ENCODE data around the gene AVPR1A. TPM values are rescaled to one million over a fixed set of nuclear protein-coding genes. Genes with fewer than 3 reads are reported as not detected.

Gene AVPR1A
- total RNA-seq, 3 donors from 2014 or later, result 7.5 to 50.4 (median 14.7) TPM

DNA sequence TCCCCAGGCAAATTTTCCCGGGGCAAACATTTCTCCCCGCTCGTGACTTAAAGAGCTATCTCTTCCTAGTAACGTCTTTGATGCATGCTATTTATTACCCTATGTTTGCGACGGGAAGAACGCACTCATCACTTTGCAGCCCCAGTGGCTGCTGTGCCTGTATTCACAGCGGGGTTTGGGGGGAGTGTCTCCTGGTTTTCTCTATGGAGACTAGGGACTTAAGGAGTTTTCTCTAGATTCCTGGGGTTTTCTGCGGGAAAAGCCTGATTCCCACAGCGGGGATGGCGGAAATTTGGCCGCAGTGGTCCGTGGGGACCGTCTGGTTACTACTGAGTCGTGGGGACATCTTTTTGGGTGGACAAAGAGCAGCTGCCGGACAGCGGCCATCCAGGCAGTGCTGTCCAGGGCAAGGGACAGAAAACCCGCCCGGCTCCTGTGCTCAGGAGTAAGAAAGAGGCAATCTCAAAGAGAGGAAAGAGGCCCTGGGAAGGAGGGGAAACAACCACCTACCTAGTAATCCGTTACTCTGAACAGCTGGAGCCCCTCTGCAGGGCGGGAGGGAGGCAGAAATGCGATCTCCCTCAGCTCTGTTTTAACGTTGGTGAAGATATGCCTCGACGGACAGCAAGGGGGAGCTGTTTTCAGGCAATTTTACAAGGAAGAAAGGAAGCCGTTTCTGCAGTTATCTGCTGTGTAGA lies 771 bp upstream of the AVPR1A start:
- no peak overlapping the region for H3K27ac ChIP-seq
- H3K27me3 ChIP-seq, result peaks cover 3 to 54% of the 10 kb centered on the region in 2 donors
- H3K4me3 ChIP-seq, result peak overlapping the region; percentile 48 to 70 (median 53)
- intact Hi-C loops (cut with DNase I; ENCODE audit: low total_unique reads), result no loop called here
- no peak for DNase-seq (ENCODE audit: low spot score in 2 of 2)
- TF ChIP-seq, protein P1, sequence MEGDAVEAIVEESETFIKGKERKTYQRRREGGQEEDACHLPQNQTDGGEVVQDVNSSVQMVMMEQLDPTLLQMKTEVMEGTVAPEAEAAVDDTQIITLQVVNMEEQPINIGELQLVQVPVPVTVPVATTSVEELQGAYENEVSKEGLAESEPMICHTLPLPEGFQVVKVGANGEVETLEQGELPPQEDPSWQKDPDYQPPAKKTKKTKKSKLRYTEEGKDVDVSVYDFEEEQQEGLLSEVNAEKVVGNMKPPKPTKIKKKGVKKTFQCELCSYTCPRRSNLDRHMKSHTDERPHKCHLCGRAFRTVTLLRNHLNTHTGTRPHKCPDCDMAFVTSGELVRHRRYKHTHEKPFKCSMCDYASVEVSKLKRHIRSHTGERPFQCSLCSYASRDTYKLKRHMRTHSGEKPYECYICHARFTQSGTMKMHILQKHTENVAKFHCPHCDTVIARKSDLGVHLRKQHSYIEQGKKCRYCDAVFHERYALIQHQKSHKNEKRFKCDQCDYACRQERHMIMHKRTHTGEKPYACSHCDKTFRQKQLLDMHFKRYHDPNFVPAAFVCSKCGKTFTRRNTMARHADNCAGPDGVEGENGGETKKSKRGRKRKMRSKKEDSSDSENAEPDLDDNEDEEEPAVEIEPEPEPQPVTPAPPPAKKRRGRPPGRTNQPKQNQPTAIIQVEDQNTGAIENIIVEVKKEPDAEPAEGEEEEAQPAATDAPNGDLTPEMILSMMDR (IDR thresholded peaks at IDR 0.05), result peak; percentile 35 to 50 (median 35)
- TF ChIP-seq POLR2A (IDR thresholded peaks at IDR 0.05) (no peak), POLR2AphosphoS5 (IDR thresholded peaks at IDR 0.05) (no peak)
- H3K36me3 ChIP-seq, result no peaks in the 10 kb centered on the region
- peaks cover 0 to 9% of the 10 kb centered on the region in 2 donors for H3K4me1 ChIP-seq
- no peaks in the 10 kb centered on the region for H3K9me3 ChIP-seq

DNA sequence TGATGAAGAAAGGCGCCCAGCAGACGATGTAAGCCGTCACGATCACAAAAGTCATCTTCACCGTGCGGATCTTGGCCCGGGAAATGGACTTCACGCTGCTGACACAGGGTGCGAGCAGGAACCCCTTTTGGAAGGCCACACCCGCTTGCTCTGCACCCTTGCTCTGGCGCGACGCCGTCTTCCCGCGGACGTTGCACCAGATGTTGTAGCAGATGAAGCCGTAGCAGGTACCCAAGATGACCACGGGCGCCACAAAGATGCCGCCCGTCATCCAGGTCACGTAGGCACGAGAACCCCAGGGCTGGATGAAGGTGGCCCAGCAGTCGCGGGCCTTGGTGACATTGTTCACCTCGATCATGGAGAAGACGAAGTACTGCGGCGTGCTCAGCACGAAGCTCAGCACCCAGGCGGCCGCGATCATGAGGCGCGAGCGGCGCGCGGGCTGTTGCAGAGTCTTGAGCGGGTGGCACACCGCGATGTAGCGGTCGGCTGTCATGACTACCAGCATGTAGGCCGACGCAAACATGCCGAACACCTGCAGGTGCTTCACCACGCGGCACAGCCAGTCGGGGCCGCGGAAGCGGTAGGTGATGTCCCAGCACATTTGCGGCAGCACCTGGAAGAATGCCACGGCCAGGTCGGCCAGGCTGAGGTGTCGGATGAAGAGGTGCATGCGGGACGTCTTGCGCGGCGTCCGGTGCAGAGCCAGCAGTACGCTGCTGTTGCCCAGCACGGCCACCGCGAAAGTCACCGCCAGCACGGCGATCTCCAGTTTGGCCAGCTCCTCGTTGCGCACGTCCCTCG lies 890 bp downstream of the AVPR1A start:
- H3K36me3 ChIP-seq, result no peaks in the 10 kb centered on the region
- H3K9me3 ChIP-seq, result no peaks in the 10 kb centered on the region
- peaks cover 3 to 52% of the 10 kb centered on the region in 2 donors for H3K27me3 ChIP-seq
- intact Hi-C loops (cut with DNase I; ENCODE audit: low total_unique reads), result no loop called here
- no peak for DNase-seq (ENCODE audit: low spot score in 2 of 2)
- H3K27ac ChIP-seq, result peak overlapping the region in 1 of 2 donors; percentile 28
- TF ChIP-seq POLR2A (IDR thresholded peaks at IDR 0.05) (no peak), POLR2AphosphoS5 (IDR thresholded peaks at IDR 0.05) (no peak)
- TF ChIP-seq, protein P1 (IDR thresholded peaks at IDR 0.05), result no peak
- peaks cover 0 to 9% of the 10 kb centered on the region in 2 donors for H3K4me1 ChIP-seq
- peak overlapping the region; percentile 48 to 70 (median 53) for H3K4me3 ChIP-seq

DNA sequence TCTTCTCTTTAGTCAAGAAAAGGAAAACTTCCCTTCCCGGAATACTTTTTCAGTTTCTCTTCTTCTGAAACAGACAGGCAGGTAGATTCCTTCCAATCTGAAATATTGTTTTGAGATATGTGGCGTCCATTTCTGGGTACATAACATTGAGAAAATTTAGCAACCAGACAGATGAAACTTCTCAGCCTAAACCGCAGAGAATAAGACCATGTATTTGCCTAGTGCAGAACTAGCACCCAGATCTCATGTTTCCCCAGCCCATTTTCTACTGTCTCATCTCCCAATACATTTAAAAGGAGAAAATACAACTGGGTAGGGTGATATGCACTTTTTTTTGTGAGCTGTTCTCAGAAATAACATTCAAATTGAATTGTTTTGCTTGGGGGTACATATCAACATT lies 6.4 kb downstream of the AVPR1A start:
- peaks cover 0 to 11% of the 10 kb centered on the region in 2 donors for H3K27me3 ChIP-seq
- no peak overlapping the region for H3K27ac ChIP-seq
- no peaks in the 10 kb centered on the region for H3K9me3 ChIP-seq
- no peak overlapping the region for H3K4me3 ChIP-seq
- intact Hi-C loops (cut with DNase I; ENCODE audit: low total_unique reads), result no loop called here
- TF ChIP-seq, protein P1 (IDR thresholded peaks at IDR 0.05), result no peak
- TF ChIP-seq POLR2A (IDR thresholded peaks at IDR 0.05) (no peak), POLR2AphosphoS5 (IDR thresholded peaks at IDR 0.05) (no peak)
- DNase-seq (ENCODE audit: low spot score in 2 of 2), result no peak
- H3K36me3 ChIP-seq, result no peaks in the 10 kb centered on the region
- no peaks in the 10 kb centered on the region for H3K4me1 ChIP-seq

DNA sequence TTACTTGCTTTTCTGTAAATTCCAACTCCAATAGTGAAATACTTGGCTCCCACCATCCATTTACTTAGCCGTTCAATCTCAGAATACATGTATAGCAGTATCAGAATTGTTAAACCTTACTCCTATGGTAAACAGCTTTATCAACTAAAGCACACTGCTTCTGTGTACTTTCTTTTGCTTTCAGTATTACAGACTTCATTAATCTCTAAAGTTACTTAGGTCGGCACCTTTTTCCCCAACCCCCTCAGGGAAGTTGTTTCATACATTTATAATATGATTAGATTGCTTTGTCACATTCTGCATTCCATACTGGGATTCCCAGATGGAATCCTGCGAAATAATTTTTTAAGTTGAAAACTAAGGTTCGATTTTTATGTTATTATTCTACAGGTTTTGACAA lies 12.5 kb downstream of the AVPR1A start:
- no peaks in the 10 kb centered on the region for H3K4me1 ChIP-seq
- no peak overlapping the region for H3K27ac ChIP-seq
- no peaks in the 10 kb centered on the region for H3K36me3 ChIP-seq
- TF ChIP-seq, protein P1 (IDR thresholded peaks at IDR 0.05), result no peak
- TF ChIP-seq POLR2A (IDR thresholded peaks at IDR 0.05), result no peak
- TF ChIP-seq POLR2AphosphoS5 (IDR thresholded peaks at IDR 0.05), result no peak
- H3K4me3 ChIP-seq, result no peak overlapping the region
- H3K9me3 ChIP-seq, result no peaks in the 10 kb centered on the region
- H3K27me3 ChIP-seq, result no peaks in the 10 kb centered on the region
- no peak for DNase-seq (ENCODE audit: low spot score in 2 of 2)
- intact Hi-C loops (cut with DNase I; ENCODE audit: low total_unique reads), result no loop called here

DNA sequence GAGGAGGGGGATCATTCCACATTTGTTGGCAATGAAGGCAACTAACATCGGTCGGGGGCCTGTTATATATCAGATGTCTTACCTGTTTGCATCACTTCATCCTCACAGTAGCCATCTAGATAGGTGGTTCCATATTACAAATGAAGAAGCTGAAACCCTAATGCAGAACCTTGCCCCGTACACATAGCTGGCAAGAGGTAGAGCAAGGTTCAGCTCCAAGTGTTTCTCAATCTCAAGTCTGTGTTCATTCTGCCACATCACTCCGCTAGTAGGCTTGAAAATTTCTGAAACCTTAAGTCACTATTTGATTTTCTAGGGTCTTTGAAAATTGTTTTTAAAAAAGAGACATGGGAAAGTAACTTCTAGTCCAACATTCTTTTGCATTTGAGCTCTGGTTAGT lies 17.0 kb downstream of the AVPR1A start:
- intact Hi-C loops (cut with DNase I; ENCODE audit: low total_unique reads), result no loop called here
- no peak for TF ChIP-seq POLR2A (IDR thresholded peaks at IDR 0.05)
- TF ChIP-seq, protein P1 (IDR thresholded peaks at IDR 0.05), result no peak
- TF ChIP-seq POLR2AphosphoS5 (IDR thresholded peaks at IDR 0.05), result no peak
- H3K9me3 ChIP-seq, result no peaks in the 10 kb centered on the region

More for the DNA sequence above, 17.0 kb downstream of the AVPR1A start:
- no peak for DNase-seq (ENCODE audit: low spot score in 2 of 2)
- Histone ChIP-seq H3K4me3 (no peak overlapping the region), H3K36me3 (no peaks in the 10 kb centered on the region), H3K27ac (no peak overlapping the region), H3K4me1 (no peaks in the 10 kb centered on the region), H3K27me3 (peaks cover 0 to under 1% of the 10 kb centered on the region in 2 donors)
